Measurements from ENCODE around the gene TNS1.

DNA sequence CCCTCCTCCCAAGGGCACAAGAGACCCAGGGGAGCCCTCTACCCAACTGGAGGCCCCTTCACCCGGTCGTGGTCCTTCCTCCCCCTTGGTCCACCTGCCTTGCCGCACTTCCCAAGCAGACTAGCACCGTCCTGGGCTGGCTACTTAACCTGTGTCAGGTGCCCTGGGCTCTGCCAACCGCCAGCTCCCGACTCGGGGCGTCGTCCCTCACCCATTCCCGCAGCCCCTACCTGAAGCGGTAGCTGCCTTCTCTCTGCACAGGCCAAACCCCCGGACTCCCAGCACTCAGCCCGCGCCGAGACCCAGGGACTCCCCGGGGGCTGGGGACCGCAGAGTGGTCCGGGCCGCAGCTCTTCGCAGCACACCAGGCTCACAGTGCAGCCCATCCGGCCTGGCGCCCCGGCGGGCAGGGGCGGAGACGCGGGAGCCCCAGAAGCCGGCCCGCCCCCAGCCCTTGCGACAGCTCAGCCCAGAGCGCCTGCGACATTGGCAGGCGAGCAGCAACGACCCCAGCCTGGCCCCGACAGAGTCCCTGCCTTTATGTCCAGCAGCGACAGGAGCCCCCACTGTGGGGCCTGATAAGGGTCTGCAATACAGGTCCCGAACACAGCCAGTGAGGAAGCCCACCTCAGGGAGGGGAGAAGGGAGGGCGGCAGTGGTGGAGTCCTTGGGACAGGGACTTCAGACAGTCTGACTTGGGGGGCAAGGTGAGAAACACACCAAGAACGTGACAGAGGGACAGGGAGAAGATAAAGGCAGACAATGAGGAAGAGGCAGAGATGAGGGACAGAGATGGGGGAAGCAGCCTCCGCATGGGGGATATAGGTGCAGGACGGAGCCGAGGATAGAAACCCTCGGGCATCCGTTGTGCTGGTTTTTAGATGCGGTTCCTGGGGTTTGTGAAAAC is 31.0 kb upstream of the TNS1 start:
- TF ChIP-seq, protein P1, sequence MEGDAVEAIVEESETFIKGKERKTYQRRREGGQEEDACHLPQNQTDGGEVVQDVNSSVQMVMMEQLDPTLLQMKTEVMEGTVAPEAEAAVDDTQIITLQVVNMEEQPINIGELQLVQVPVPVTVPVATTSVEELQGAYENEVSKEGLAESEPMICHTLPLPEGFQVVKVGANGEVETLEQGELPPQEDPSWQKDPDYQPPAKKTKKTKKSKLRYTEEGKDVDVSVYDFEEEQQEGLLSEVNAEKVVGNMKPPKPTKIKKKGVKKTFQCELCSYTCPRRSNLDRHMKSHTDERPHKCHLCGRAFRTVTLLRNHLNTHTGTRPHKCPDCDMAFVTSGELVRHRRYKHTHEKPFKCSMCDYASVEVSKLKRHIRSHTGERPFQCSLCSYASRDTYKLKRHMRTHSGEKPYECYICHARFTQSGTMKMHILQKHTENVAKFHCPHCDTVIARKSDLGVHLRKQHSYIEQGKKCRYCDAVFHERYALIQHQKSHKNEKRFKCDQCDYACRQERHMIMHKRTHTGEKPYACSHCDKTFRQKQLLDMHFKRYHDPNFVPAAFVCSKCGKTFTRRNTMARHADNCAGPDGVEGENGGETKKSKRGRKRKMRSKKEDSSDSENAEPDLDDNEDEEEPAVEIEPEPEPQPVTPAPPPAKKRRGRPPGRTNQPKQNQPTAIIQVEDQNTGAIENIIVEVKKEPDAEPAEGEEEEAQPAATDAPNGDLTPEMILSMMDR (IDR thresholded peaks at IDR 0.05; ENCODE audit: insufficient read depth, low read depth, low read length), result no peak
- TF ChIP-seq EZH2 (IDR thresholded peaks at IDR 0.05; ENCODE audit: insufficient read depth, low read length), result peak; percentile 30
